OCI-LY3 (cell line): ENCODE data around the gene KRT73.
"Not testable (repeated sequence)": the region's sequence is repeated elsewhere in the genome, so short reads cannot be mapped to it uniquely, and the experiment has no call there.

ENCODE experiments used
- H2AFZ ChIP-seq: fragments of 200-600, 300-600 bp; shearing (Covaris generic); 2 replicates; pipeline ENCODE4 v1.6.0; 2014; ENCODE audit warnings: antibody characterized with exemption, low read depth, low read length
- H3K27ac ChIP-seq: fragments of 200-600, 300-600 bp; sonication (generic); 2 replicates; pipeline ENCODE4 v1.5.1; 2014; ENCODE audit warnings: mild to moderate bottlenecking, low read length, moderate library complexity, mixed read lengths
- H3K27me3 ChIP-seq: fragments of 200-600, 300-600 bp; sonication (generic); 2 replicates; pipeline ENCODE4 v1.6.1; 2014; ENCODE audit warnings: low read depth, low read length, mixed read lengths
- H3K36me3 ChIP-seq: fragments of 200-600, 300-600 bp; sonication (generic); replicated peaks from 2 replicates; pipeline ENCODE3; 2014; ENCODE audit warnings: low read depth, low read length, mixed read lengths
- H3K4me1 ChIP-seq: fragments of 300-600, 200-600 bp; sonication (generic); 2 replicates; pipeline ENCODE4 v1.6.1; 2014; ENCODE audit warnings: low read length, mixed read lengths
- H3K4me2 ChIP-seq: fragments of 200-600, 300-600 bp; sonication (generic); 2 replicates; pipeline ENCODE4 v1.6.1; 2014; ENCODE audit warnings: low read length, mixed read lengths
- H3K4me3 ChIP-seq: fragments of 300-600, 200-600 bp; sonication (generic); 2 replicates; pipeline ENCODE4 v1.5.1; 2014; ENCODE audit warnings: antibody characterized with exemption, mild to moderate bottlenecking, low read length, moderate library complexity
- H3K79me2 ChIP-seq: fragments of 300-600, 200-600 bp; shearing (Covaris generic); 2 replicates; pipeline ENCODE4 v1.6.1; 2014; ENCODE audit warnings: mild to moderate bottlenecking, low read length, mixed read lengths
- H3K9ac ChIP-seq: fragments of 300-600, 200-600 bp; shearing (Covaris generic); 2 replicates; pipeline ENCODE4 v1.6.0; 2014; ENCODE audit warnings: mild to moderate bottlenecking, low read length, moderate library complexity
- H3K9me3 ChIP-seq: fragments of 200-600, 300-600 bp; shearing (Covaris generic); 2 replicates; pipeline ENCODE4 v1.6.1; 2014; ENCODE audit warnings: low read length, mixed read lengths; ENCODE audit not compliant: insufficient read depth
- H4K20me1 ChIP-seq: fragments of 200-600, 300-600 bp; sonication (generic); 2 replicates; pipeline ENCODE4 v1.6.1; 2016; ENCODE audit warnings: low read length, mixed read lengths; ENCODE audit not compliant: insufficient read depth
- CTCF ChIP-seq: fragments of 200-600, 300-600 bp; sonication (generic); IDR thresholded peaks from 2 replicates; pipeline ENCODE4 v1.5.1; 2014; ENCODE audit warnings: antibody characterized with exemption, low read length, low read depth
- EZH2phosphoT487 ChIP-seq: fragments of 200-600 bp; shearing (Covaris generic); IDR thresholded peaks from 2 replicates; pipeline ENCODE4 v1.6.1; 2018; ENCODE audit warnings: antibody characterized with exemption, mixed run types, low read depth

Gene KRT73

GRCh38 chr12:52600475-52600874, 17.9 kb downstream of the KRT73 start:
- H3K27me3 ChIP-seq: peaks cover 30% of the 10 kb centered on the region

GRCh38 chr12:52600071-52600470, 18.3 kb downstream of the KRT73 start:
- no peaks in the 10 kb centered on the region for H3K4me1 ChIP-seq
- H3K9me3 ChIP-seq: no peaks in the 10 kb centered on the region
- H4K20me1 ChIP-seq: no peaks in the 10 kb centered on the region
- H3K9ac ChIP-seq: no peak overlapping the region
- peaks cover 33% of the 10 kb centered on the region for H3K27me3 ChIP-seq
- TF ChIP-seq EZH2phosphoT487: no peak
- TF ChIP-seq CTCF: no peak
- no peak overlapping the region for H3K4me2 ChIP-seq
- no peaks in the 10 kb centered on the region for H3K79me2 ChIP-seq
- no peaks in the 10 kb centered on the region for H3K36me3 ChIP-seq
- H2AFZ ChIP-seq: no peak overlapping the region
- no peak overlapping the region for H3K4me3 ChIP-seq
- no peak overlapping the region for H3K27ac ChIP-seq

More at GRCh38 chr12:52600475-52600874, 17.9 kb downstream of the KRT73 start:
- Histone ChIP-seq H2AFZ (no peak overlapping the region), H3K79me2 (no peaks in the 10 kb centered on the region), H3K4me2 (no peak overlapping the region), H3K9ac (no peak overlapping the region), H3K4me3 (no peak overlapping the region), H3K9me3 (no peaks in the 10 kb centered on the region), H4K20me1 (no peaks in the 10 kb centered on the region), H3K27ac (no peak overlapping the region), H3K4me1 (no peaks in the 10 kb centered on the region), H3K36me3 (no peaks in the 10 kb centered on the region)
- TF ChIP-seq CTCF: no peak
- TF ChIP-seq EZH2phosphoT487: no peak

GRCh38 chr12:52598966-52599365, 19.4 kb downstream of the KRT73 start:
- Histone ChIP-seq H2AFZ (no peak overlapping the region), H3K4me1 (no peaks in the 10 kb centered on the region), H3K27me3 (peaks cover 33% of the 10 kb centered on the region), H3K9ac (no peak overlapping the region), H3K9me3 (no peaks in the 10 kb centered on the region), H3K36me3 (no peaks in the 10 kb centered on the region), H3K79me2 (no peaks in the 10 kb centered on the region), H4K20me1 (no peaks in the 10 kb centered on the region), H3K27ac (no peak overlapping the region), H3K4me2 (no peak overlapping the region), H3K4me3 (no peak overlapping the region)
- TF ChIP-seq EZH2phosphoT487 (no peak), CTCF (no peak)

GRCh38 chr12:52594237-52594636, 24.1 kb downstream of the KRT73 start:
- H4K20me1 ChIP-seq, H3K27ac ChIP-seq, H3K4me3 ChIP-seq, H3K4me1 ChIP-seq, H3K36me3 ChIP-seq, H3K79me2 ChIP-seq, H2AFZ ChIP-seq, H3K4me2 ChIP-seq, H3K9me3 ChIP-seq, H3K9ac ChIP-seq: not testable (repeated sequence)
- peaks cover 36% of the 10 kb centered on the region for H3K27me3 ChIP-seq

GRCh38 chr12:52591521-52591920, 26.8 kb downstream of the KRT73 start:
- Histone ChIP-seq H3K27me3 (peaks cover 25% of the 10 kb centered on the region; the same call in 1 of the 2 replicates), H4K20me1 (no peaks in the 10 kb centered on the region), H2AFZ (no peak overlapping the region)

More at GRCh38 chr12:52591521-52591920, 26.8 kb downstream of the KRT73 start:
- Histone ChIP-seq H3K4me1 (no peaks in the 10 kb centered on the region), H3K36me3 (no peaks in the 10 kb centered on the region), H3K79me2 (no peaks in the 10 kb centered on the region), H3K9me3 (no peaks in the 10 kb centered on the region), H3K4me3 (no peak overlapping the region), H3K9ac (no peak overlapping the region), H3K27ac (no peak overlapping the region), H3K4me2 (no peak overlapping the region)
- TF ChIP-seq EZH2phosphoT487 (no peak), CTCF (no peak)
